SK-N-SH (cell line): ENCODE data around the gene NCAM1.

Experiments used
- EZH2phosphoT487 ChIP-seq: fragments of 200-600 bp; sonication (generic); IDR thresholded peaks from 2 replicates; pipeline ENCODE4 v1.6.1; 2017; ENCODE audit warnings: low read depth, mixed run types, mild to moderate bottlenecking, antibody characterized with exemption, moderate library complexity, borderline replicate concordance
- RCOR1 ChIP-seq: fragments of 150-350 bp; IDR thresholded peaks from 2 replicates; pipeline ENCODE4 v1.6.1; 2017; ENCODE audit warnings: antibody characterized with exemption, low read length
- TF ChIP-seq, protein P1 (sequence below): fragments of 200-600 bp; sonication (generic); IDR thresholded peaks from 2 replicates; pipeline ENCODE4 v1.6.1; 2017; ENCODE audit warnings: antibody characterized with exemption, mild to moderate bottlenecking, moderate library complexity

DNA sequence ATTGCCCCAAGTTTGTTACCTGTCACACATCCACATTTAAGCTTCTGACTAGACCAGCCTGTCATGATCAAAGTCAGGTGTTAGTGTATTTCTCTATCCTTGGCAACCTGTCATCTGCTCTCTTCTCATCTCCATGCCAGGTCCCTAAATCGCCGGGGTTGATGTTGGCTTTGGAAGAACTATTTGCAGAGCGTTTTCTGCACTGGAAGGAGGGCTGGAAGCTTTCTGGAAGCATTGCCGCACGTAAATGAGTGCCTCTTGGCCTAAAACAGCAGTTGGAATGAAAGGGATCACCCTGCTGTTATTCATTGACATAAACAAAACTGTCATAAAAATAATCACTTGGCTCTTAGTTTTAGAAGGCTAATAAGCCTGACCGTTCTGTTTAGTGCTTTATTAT lies 354.6 kb downstream of the NCAM1 start:
- TF ChIP-seq RCOR1 (no peak), EZH2phosphoT487 (no peak)
- TF ChIP-seq, protein P1, sequence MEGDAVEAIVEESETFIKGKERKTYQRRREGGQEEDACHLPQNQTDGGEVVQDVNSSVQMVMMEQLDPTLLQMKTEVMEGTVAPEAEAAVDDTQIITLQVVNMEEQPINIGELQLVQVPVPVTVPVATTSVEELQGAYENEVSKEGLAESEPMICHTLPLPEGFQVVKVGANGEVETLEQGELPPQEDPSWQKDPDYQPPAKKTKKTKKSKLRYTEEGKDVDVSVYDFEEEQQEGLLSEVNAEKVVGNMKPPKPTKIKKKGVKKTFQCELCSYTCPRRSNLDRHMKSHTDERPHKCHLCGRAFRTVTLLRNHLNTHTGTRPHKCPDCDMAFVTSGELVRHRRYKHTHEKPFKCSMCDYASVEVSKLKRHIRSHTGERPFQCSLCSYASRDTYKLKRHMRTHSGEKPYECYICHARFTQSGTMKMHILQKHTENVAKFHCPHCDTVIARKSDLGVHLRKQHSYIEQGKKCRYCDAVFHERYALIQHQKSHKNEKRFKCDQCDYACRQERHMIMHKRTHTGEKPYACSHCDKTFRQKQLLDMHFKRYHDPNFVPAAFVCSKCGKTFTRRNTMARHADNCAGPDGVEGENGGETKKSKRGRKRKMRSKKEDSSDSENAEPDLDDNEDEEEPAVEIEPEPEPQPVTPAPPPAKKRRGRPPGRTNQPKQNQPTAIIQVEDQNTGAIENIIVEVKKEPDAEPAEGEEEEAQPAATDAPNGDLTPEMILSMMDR = no peak
